Measurements from ENCODE around the gene KIN.
"Not testable (repeated sequence)": the region's sequence is repeated elsewhere in the genome, so short reads cannot be mapped to it uniquely, and the experiment has no call there.

The KIN gene

GRCh38 chr10:7722927-7723529, 64.8 kb downstream of the KIN start:
- no peak for DNase-seq (ENCODE audit: low spot score)

- no peak for DNase-seq (ENCODE audit: low spot score)
These were observed 67.3 kb downstream of the KIN start for GRCh38 chr10:7720478-7720877.

GRCh38 chr10:7718685-7719084, 69.1 kb downstream of the KIN start:
- DNase-seq (ENCODE audit: low spot score): no peak

- no peak for DNase-seq (ENCODE audit: low spot score)
These were observed 70.0 kb downstream of the KIN start for GRCh38 chr10:7717767-7718166.

GRCh38 chr10:7715515-7715914, 72.3 kb downstream of the KIN start:
- DNase-seq (ENCODE audit: low spot score): no peak

GRCh38 chr10:7711075-7711474, 76.7 kb downstream of the KIN start:
- DNase-seq (ENCODE audit: low spot score): not testable (repeated sequence)

- DNase-seq (ENCODE audit: low spot score): no peak
These were observed 77.3 kb downstream of the KIN start for GRCh38 chr10:7710446-7710845.

GRCh38 chr10:7708832-7709231, 79.0 kb downstream of the KIN start:
- no peak for DNase-seq (ENCODE audit: low spot score)

- no peak for DNase-seq (ENCODE audit: low spot score)
These were observed 79.8 kb downstream of the KIN start for GRCh38 chr10:7707858-7708622.

- DNase-seq (ENCODE audit: low spot score): no peak
These were observed 80.7 kb downstream of the KIN start for GRCh38 chr10:7707102-7707501.

- no peak for DNase-seq (ENCODE audit: low spot score)
These were observed 81.2 kb downstream of the KIN start for GRCh38 chr10:7706534-7707073.

GRCh38 chr10:7705341-7705740, 82.5 kb downstream of the KIN start:
- DNase-seq (ENCODE audit: low spot score): no peak

GRCh38 chr10:7704071-7705016, 83.4 kb downstream of the KIN start:
- DNase-seq (ENCODE audit: low spot score): no peak

- DNase-seq (ENCODE audit: low spot score): no peak
These were observed 84.7 kb downstream of the KIN start, which contains the start of gene ITIH2 for GRCh38 chr10:7703140-7703539. Gene ITIH2 (plus strand): TSS chr10:7703316. CDS start chr10:7703435, 119 bp downstream.

- no peak for DNase-seq (ENCODE audit: low spot score)
These were observed 85.4 kb downstream of the KIN start for GRCh38 chr10:7702288-7702812.

GRCh38 chr10:7701158-7701742, 86.5 kb downstream of the KIN start:
- DNase-seq (ENCODE audit: low spot score): no peak

Data from COLO829 (cell line).